ENCODE results near the gene OR1G1. TPM values are rescaled to one million over a fixed set of nuclear protein-coding genes. Genes with fewer than 3 reads are reported as not detected.
A peak's percentile ranks its signal among the peaks of the same experiment; 100 is the strongest.

OR1G1 gene
- not detected in 2 replicates for total RNA-seq (2014; rRNA removed; shearing (Covaris generic))
- polyA plus RNA-seq (2016; fragmentation: Nextera tagmentation; extraction: Ambion mirVana), result not detected in 2 replicates
- long read RNA-seq, result 0 reads

- no peaks in the 10 kb centered on the region for H4K20me1 ChIP-seq (replicated peaks; ENCODE audit: insufficient read depth)
- H3K27ac ChIP-seq (ENCODE audit: low read depth), result no peak within 1 kb of the TSS
- Mint-ChIP-seq H3K4me3 (no peak within 1 kb of the TSS), H3K27ac (no peak within 1 kb of the TSS), H3K36me3 (ENCODE audit: low read depth) (no peaks in the 10 kb centered on the region; the same call in 1 of the 3 replicates), H3K9me3 (peaks cover 58% of the 10 kb centered on the region), H3K27me3 (ENCODE audit: insufficient read depth, low read depth, poor library complexity) (no peaks in the 10 kb centered on the region), H3K4me1 (no peaks in the 10 kb centered on the region)
- 0 out of 2 replicates have a peak, but pooled peaks cover 4% of the 10 kb centered on the region for H3K9me2 ChIP-seq (ENCODE audit: insufficient read depth)
- H2AFZ ChIP-seq, result peak within 1 kb of the TSS; percentile 43; the same call in 1 of the 2 replicates
- peaks cover 5% of the 10 kb centered on the region; the same call in 1 of the 2 replicates for H3K4me1 ChIP-seq (ENCODE audit: insufficient read depth)
- H3K27me3 ChIP-seq (ENCODE audit: insufficient read depth), result no peaks in the 10 kb centered on the region
- no peaks in the 10 kb centered on the region for H3K79me2 ChIP-seq (replicated peaks; ENCODE audit: insufficient read depth)
- DNase-seq (ENCODE audit: low spot score) (no peak), ATAC-seq (no peak)
- H3K4me3 ChIP-seq, result no peak within 1 kb of the TSS
- H3K36me3 ChIP-seq (ENCODE audit: insufficient read depth), result no peaks in the 10 kb centered on the region
- TF ChIP-seq STAT1 (IDR thresholded peaks at IDR 0.05; ENCODE audit: unreplicated experiment) (no peak), ZNF331 (CRISPR knock-in tag; IDR thresholded peaks at IDR 0.05; ENCODE audit: low read depth) (no peak), POLR2AphosphoS5 (IDR thresholded peaks at IDR 0.05; ENCODE audit: low read depth) (no peak), CREB1 (CRISPR knock-in tag; IDR thresholded peaks at IDR 0.05; ENCODE audit: low read depth) (no peak), ETS1 (IDR thresholded peaks at IDR 0.05) (no peak), NANOG (IDR thresholded peaks at IDR 0.05; ENCODE audit: borderline replicate concordance) (no peak), JUNB (IDR thresholded peaks at IDR 0.05; ENCODE audit: unreplicated experiment) (no peak)
- H3K4me2 ChIP-seq, result no peak within 1 kb of the TSS
- no peaks in the 10 kb centered on the region for H3F3A ChIP-seq (replicated peaks; ENCODE audit: low read depth)
Measured at GRCh38 chr17:3127451-3127850, at the start of gene OR1G1. TSS of gene OR1G1 (minus strand) at chr17:3127551. CDS start at chr17:3127551, 0 bp downstream.

- no peak overlapping the region for H3K4me2 ChIP-seq
- Mint-ChIP-seq H3K27ac (no peak overlapping the region), H3K9me3 (peaks cover 62% of the 10 kb centered on the region), H3K4me3 (no peak overlapping the region), H3K4me1 (no peaks in the 10 kb centered on the region; the same call in 2 of the 3 replicates), H3K27me3 (ENCODE audit: insufficient read depth, low read depth, poor library complexity) (peaks cover 6% of the 10 kb centered on the region), H3K36me3 (ENCODE audit: low read depth) (peaks cover 15% of the 10 kb centered on the region; the same call in 2 of the 3 replicates)
- no peak overlapping the region for H2AFZ ChIP-seq
- no peaks in the 10 kb centered on the region for H3K79me2 ChIP-seq (replicated peaks; ENCODE audit: insufficient read depth)
- no peak overlapping the region for H3K4me3 ChIP-seq
- H4K20me1 ChIP-seq (replicated peaks; ENCODE audit: insufficient read depth), result no peaks in the 10 kb centered on the region
- no peaks in the 10 kb centered on the region for H3K9me2 ChIP-seq (ENCODE audit: insufficient read depth)
- ATAC-seq (no peak), DNase-seq (ENCODE audit: low spot score) (no peak)
- H3K27me3 ChIP-seq (ENCODE audit: insufficient read depth), result no peaks in the 10 kb centered on the region
- no peaks in the 10 kb centered on the region for H3F3A ChIP-seq (replicated peaks; ENCODE audit: low read depth)
- no peak overlapping the region for H3K27ac ChIP-seq (ENCODE audit: low read depth)
- no peaks in the 10 kb centered on the region for H3K4me1 ChIP-seq (ENCODE audit: insufficient read depth)
- no peaks in the 10 kb centered on the region for H3K36me3 ChIP-seq (ENCODE audit: insufficient read depth)
- TF ChIP-seq ZNF462 (CRISPR knock-in tag; IDR thresholded peaks at IDR 0.05), result no peak
- no peak for TF ChIP-seq EZH2phosphoT487 (IDR thresholded peaks at IDR 0.05; ENCODE audit: unreplicated experiment)
- no peak for TF ChIP-seq EZH2 (IDR thresholded peaks at IDR 0.05; ENCODE audit: low read depth, unreplicated experiment)
- no peak for TF ChIP-seq ETS1 (IDR thresholded peaks at IDR 0.05)
- TF ChIP-seq, protein P1, sequence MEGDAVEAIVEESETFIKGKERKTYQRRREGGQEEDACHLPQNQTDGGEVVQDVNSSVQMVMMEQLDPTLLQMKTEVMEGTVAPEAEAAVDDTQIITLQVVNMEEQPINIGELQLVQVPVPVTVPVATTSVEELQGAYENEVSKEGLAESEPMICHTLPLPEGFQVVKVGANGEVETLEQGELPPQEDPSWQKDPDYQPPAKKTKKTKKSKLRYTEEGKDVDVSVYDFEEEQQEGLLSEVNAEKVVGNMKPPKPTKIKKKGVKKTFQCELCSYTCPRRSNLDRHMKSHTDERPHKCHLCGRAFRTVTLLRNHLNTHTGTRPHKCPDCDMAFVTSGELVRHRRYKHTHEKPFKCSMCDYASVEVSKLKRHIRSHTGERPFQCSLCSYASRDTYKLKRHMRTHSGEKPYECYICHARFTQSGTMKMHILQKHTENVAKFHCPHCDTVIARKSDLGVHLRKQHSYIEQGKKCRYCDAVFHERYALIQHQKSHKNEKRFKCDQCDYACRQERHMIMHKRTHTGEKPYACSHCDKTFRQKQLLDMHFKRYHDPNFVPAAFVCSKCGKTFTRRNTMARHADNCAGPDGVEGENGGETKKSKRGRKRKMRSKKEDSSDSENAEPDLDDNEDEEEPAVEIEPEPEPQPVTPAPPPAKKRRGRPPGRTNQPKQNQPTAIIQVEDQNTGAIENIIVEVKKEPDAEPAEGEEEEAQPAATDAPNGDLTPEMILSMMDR (conservative IDR thresholded peaks at IDR 0.05; ENCODE audit: low read depth in 2 of 2), result no peak
- TF ChIP-seq JUNB (IDR thresholded peaks at IDR 0.05; ENCODE audit: unreplicated experiment), result no peak
- TF ChIP-seq ZNF114 (CRISPR knock-in tag; IDR thresholded peaks at IDR 0.05), result no peak
- TF ChIP-seq NANOG (IDR thresholded peaks at IDR 0.05; ENCODE audit: borderline replicate concordance), result no peak
Measured at GRCh38 chr17:3167574-3167973, 40.2 kb upstream of the OR1G1 start.
